Spleen (tissue), 11 donors: ENCODE results near the gene ATG16L2. TPM values are rescaled to one million over a fixed set of nuclear protein-coding genes. Genes with fewer than 3 reads are reported as not detected.
"Not testable (repeated sequence)": the region's sequence is repeated elsewhere in the genome, so short reads cannot be mapped to it uniquely, and the experiment has no call there.

Source experiments
- DNase-seq: peaks from one replicate; pipeline ENCODE4 v3.0.0-alpha.2; 2020
- H3K27ac ChIP-seq, 8 donors: fragments of 200-600 bp; sonication (generic) in 7 of 8; 1 replicate in 4 of 8; 2 replicates in 4 of 8; pipeline versions ENCODE4 v1.5.0 to v1.8.0; 2016 to 2021; ENCODE audit warnings: inconsistent platforms in 4 of 8, mild to moderate bottlenecking in 4 of 8, moderate library complexity in 1 of 8
- H3K27me3 ChIP-seq, 7 donors: fragments of 200-600 bp; sonication (generic) in 6 of 7; replicated peaks in 1 of 7; 1 replicate in 4 of 7; 2 replicates in 3 of 7; pipeline versions ENCODE4 v1.5.0 to v1.8.0; 2016 to 2021; ENCODE audit warnings: inconsistent platforms in 3 of 7, mild to moderate bottlenecking in 1 of 7
- H3K36me3 ChIP-seq, 6 donors: fragments of 200-600 bp; sonication (generic) in 5 of 6; 1 replicate in 4 of 6; 2 replicates in 2 of 6; pipeline versions ENCODE4 v1.5.0 to v1.8.0; 2016 to 2021; ENCODE audit warnings: inconsistent platforms in 2 of 6
- H3K4me1 ChIP-seq, 6 donors: fragments of 200-600 bp; sonication (generic) in 5 of 6; 1 replicate in 3 of 6; 2 replicates in 3 of 6; pipeline versions ENCODE4 v1.5.0 to v1.8.0; 2016 to 2021; ENCODE audit warnings: inconsistent platforms in 3 of 6
- H3K4me3 ChIP-seq, 8 donors: fragments of 200-600 bp; sonication (generic) in 7 of 8; 1 replicate in 4 of 8; 2 replicates in 4 of 8; pipeline versions ENCODE4 v1.5.0 to v1.8.0; 2016 to 2021; ENCODE audit warnings: inconsistent platforms in 4 of 8, mild to moderate bottlenecking in 4 of 8, moderate library complexity in 2 of 8
- H3K9me3 ChIP-seq, 8 donors: fragments of 200-600 bp; sonication (generic) in 7 of 8; 1 replicate in 4 of 8; 2 replicates in 4 of 8; pipeline versions ENCODE4 v1.5.0 to v1.8.0; 2016 to 2021; ENCODE audit warnings: inconsistent platforms in 4 of 8
- CTCF ChIP-seq, 11 experiments: fragments of 200-600 bp in 7 of 11; fragments of 450-650 bp in 4 of 11; sonication (generic) in 4 of 11; IDR thresholded peaks in 8 of 11; conservative IDR thresholded peaks in 3 of 11; 1 replicate in 7 of 11; 2 replicates in 4 of 11; pipeline versions ENCODE4 v1.4.0 to v1.8.0; 2016 to 2021; ENCODE audit warnings: antibody characterized with exemption in 11 of 11, inconsistent platforms in 4 of 11, mild to moderate bottlenecking in 1 of 11
- POLR2A ChIP-seq, 3 donors: fragments of 450-650 bp; IDR thresholded peaks; one replicate each; pipeline ENCODE4 v1.5.1; 2017; ENCODE audit warnings: antibody characterized with exemption in 3 of 3, mild to moderate bottlenecking in 1 of 3
- POLR2AphosphoS5 ChIP-seq, 3 donors: sonication (generic); formaldehyde crosslinking; IDR thresholded peaks; one replicate each; pipeline ENCODE4 v1.5.1; 2017; ENCODE audit warnings: antibody characterized with exemption in 3 of 3
- WGBS, 5 donors: extraction: QIAGEN DNeasy Blood & Tissue Kit in 3 of 5; methylation state at CpG; one replicate each; pipeline versions ENCODE4 v1.1.5 to v1.1.7; 2013 to 2018; 5-methylcytosine and 5-hydroxymethylcytosine counted together
- intact Hi-C: fragments of 100-400 bp; cut with DNase I; formaldehyde crosslinking; loops from one replicate; pipeline ENCODE4 v1.15.0; 2023; ENCODE audit warnings: low total_unique reads
- polyA plus RNA-seq, 3 donors: library from polyadenylated mRNA; stranded (reverse); fragments of 200-250 nt; gene quantifications; one replicate each; pipeline ENCODE4 v1.2.1, GENCODE V29; 2013
- total RNA-seq, 7 donors: library from RNA; depleted of rRNA in 3 of 7; stranded (reverse); fragments of >200 nt in 3 of 7; fragmentation: NEBNext Ultra II Directional in 4 of 7; extraction: Animal tissue kit (Norgen Biotek cat#: 25700) in 4 of 7; gene quantifications; one replicate each; pipeline versions ENCODE4 v1.1.0 to v1.2.1, GENCODE V29; 2016 to 2021
- donor health status: healthy with polysubstance abuse.
- donor health status: DM: no; HTN: no; CAD: no; lungs with moderate emphysema.
- donor health status: DM: no; HTN: no; CAD: no.
- donor health status: Bipolar disorder and iron deficiency.
- donor health status: healthy.
- donor health status: DM: no; HTN: no; CAD: no.
- donor health status: DM: yes; HTN: yes; CAD: no.

Gene ATG16L2
- total and polyA plus RNA-seq, 10 donors: 96.9 to 368 (median 237) TPM

- H3K27ac ChIP-seq: peak overlapping the region; percentile 53 to 88 (median 82)
- peaks cover 0 to 99% (median 66%) of the 10 kb centered on the region in 6 donors for H3K36me3 ChIP-seq
- intact Hi-C loops: no loop called here
- DNase-seq: no peak
- H3K4me1 ChIP-seq: peaks cover 20 to 89% (median 43%) of the 10 kb centered on the region in 6 donors
- peak in 2 of 3 donors; percentile 4 to 12 for TF ChIP-seq POLR2AphosphoS5 (IDR thresholded peaks at IDR 0.05)
- TF ChIP-seq CTCF (IDR thresholded peaks at IDR 0.05 in 8 of 11, conservative IDR thresholded peaks at IDR 0.05 in 3 of 11): no peak
- 88 to 91% (median 90%) methylated on average over 8 of the region's 8 CpGs for WGBS, 5 donors
- peak overlapping the region in 1 of 8 donors; percentile 36 for H3K4me3 ChIP-seq
- no peaks in the 10 kb centered on the region for H3K9me3 ChIP-seq
- no peaks in the 10 kb centered on the region for H3K27me3 ChIP-seq
These were observed 12.8 kb downstream of the ATG16L2 start for GRCh38 chr11:72826942-72827480.

GRCh38 chr11:72827656-72828055 lies 13.4 kb downstream of the ATG16L2 start:
- H3K27ac ChIP-seq: peak overlapping the region; percentile 53 to 88 (median 82)
- H3K4me1 ChIP-seq: peaks cover 20 to 89% (median 44%) of the 10 kb centered on the region in 6 donors
- DNase-seq, H3K27me3 ChIP-seq, H3K9me3 ChIP-seq, intact Hi-C loops: not testable (repeated sequence)
- peak overlapping the region in 1 of 8 donors; percentile 36 for H3K4me3 ChIP-seq
- peaks cover 0 to 99% (median 60%) of the 10 kb centered on the region in 6 donors for H3K36me3 ChIP-seq
- WGBS, 5 donors: 63 to 75% (median 67%) methylated on average over 11 of the region's 11 CpGs

GRCh38 chr11:72828081-72828567 lies 13.9 kb downstream of the ATG16L2 start:
- intact Hi-C loops: no loop called here
- no peak for DNase-seq
- Histone ChIP-seq H3K36me3 (peaks cover 0 to 99% (median 57%) of the 10 kb centered on the region in 6 donors), H3K4me3 (peak overlapping the region in 1 of 8 donors; percentile 36), H3K9me3 (no peaks in the 10 kb centered on the region), H3K27me3 (no peaks in the 10 kb centered on the region), H3K27ac (peak overlapping the region; percentile 53 to 88 (median 82)), H3K4me1 (peaks cover 20 to 89% (median 44%) of the 10 kb centered on the region in 6 donors)
- TF ChIP-seq POLR2A (IDR thresholded peaks at IDR 0.05) (no peak), POLR2AphosphoS5 (IDR thresholded peaks at IDR 0.05) (peak; percentile 64 to 75 (median 67)), CTCF (IDR thresholded peaks at IDR 0.05 in 8 of 11, conservative IDR thresholded peaks at IDR 0.05 in 3 of 11) (no peak)
- 44 to 70% (median 61%) methylated on average over 10 to 11 of the region's 11 CpGs for WGBS, 5 donors

- peaks cover 0 to 97% (median 51%) of the 10 kb centered on the region in 6 donors for H3K36me3 ChIP-seq
- H3K4me3 ChIP-seq: peak overlapping the region in 1 of 8 donors; percentile 36
- H3K27me3 ChIP-seq: no peaks in the 10 kb centered on the region
- 83 to 86% (median 84%) methylated on average over 6 to 7 of the region's 7 CpGs for WGBS, 5 donors
- H3K9me3 ChIP-seq: no peaks in the 10 kb centered on the region
- peak overlapping the region; percentile 16 to 88 (median 82) for H3K27ac ChIP-seq
- intact Hi-C loops: no loop called here
- TF ChIP-seq POLR2A (IDR thresholded peaks at IDR 0.05) (no peak), POLR2AphosphoS5 (IDR thresholded peaks at IDR 0.05) (no peak), CTCF (IDR thresholded peaks at IDR 0.05 in 8 of 11, conservative IDR thresholded peaks at IDR 0.05 in 3 of 11) (no peak)
- no peak for DNase-seq
- peaks cover 20 to 90% (median 47%) of the 10 kb centered on the region in 6 donors for H3K4me1 ChIP-seq
These were observed 14.5 kb downstream of the ATG16L2 start for GRCh38 chr11:72828692-72829101.
